ENCODE results near the gene MTARC1. TPM values are rescaled to one million over a fixed set of nuclear protein-coding genes. Genes with fewer than 3 reads are reported as not detected.

MTARC1 gene
- total and polyA plus RNA-seq, 7 donors, result 1.7 to 6.4 (median 3.4) TPM

DNA sequence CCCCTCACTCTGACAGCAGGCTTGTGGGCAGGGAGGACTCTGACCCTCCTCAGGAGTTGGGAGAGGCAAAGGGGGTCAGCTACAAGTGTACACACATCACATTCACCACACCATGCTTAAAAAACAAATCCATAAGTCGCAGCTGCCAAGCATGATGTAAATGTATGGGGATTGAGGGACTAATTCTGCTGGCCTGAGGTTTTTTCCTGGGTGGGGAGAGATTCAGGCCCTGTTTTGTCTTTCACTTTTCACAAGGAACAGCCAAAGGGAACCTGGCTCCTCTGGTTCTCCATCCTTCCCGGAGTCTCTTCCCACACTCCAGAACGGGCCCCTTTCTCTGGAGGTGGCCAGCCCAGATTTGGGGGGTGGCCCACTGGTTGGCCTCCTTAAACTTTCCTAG is 39.9 kb upstream of the MTARC1 start:
- Histone ChIP-seq H3K4me3 (no peak overlapping the region), H3K36me3 (ENCODE audit: insufficient read depth in 1 of 2, low read depth in 1 of 2) (no peaks in the 10 kb centered on the region), H3K9me3 (no peaks in the 10 kb centered on the region), H3K27me3 (ENCODE audit: insufficient read depth in 3 of 3, low read length in 2 of 3) (peaks cover 0 to 3% (median 0%) of the 10 kb centered on the region in 3 donors), H3K4me1 (peaks cover 31% of the 10 kb centered on the region), H3K27ac (no peak overlapping the region)
- intact Hi-C loops (cut with DNase I), result loop anchor here in 1 of 2 donors (5.0 kb wide), 1 partner anchor 445 kb away; no protein-coding TSS in a partner anchor
- DNase-seq (no peak), ATAC-seq (no peak)
- TF ChIP-seq, protein P1, sequence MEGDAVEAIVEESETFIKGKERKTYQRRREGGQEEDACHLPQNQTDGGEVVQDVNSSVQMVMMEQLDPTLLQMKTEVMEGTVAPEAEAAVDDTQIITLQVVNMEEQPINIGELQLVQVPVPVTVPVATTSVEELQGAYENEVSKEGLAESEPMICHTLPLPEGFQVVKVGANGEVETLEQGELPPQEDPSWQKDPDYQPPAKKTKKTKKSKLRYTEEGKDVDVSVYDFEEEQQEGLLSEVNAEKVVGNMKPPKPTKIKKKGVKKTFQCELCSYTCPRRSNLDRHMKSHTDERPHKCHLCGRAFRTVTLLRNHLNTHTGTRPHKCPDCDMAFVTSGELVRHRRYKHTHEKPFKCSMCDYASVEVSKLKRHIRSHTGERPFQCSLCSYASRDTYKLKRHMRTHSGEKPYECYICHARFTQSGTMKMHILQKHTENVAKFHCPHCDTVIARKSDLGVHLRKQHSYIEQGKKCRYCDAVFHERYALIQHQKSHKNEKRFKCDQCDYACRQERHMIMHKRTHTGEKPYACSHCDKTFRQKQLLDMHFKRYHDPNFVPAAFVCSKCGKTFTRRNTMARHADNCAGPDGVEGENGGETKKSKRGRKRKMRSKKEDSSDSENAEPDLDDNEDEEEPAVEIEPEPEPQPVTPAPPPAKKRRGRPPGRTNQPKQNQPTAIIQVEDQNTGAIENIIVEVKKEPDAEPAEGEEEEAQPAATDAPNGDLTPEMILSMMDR (IDR thresholded peaks at IDR 0.05), result no peak
- WGBS, 3 donors, result 81 to 93% (median 90%) methylated on average over 3 of the region's 3 CpGs

DNA sequence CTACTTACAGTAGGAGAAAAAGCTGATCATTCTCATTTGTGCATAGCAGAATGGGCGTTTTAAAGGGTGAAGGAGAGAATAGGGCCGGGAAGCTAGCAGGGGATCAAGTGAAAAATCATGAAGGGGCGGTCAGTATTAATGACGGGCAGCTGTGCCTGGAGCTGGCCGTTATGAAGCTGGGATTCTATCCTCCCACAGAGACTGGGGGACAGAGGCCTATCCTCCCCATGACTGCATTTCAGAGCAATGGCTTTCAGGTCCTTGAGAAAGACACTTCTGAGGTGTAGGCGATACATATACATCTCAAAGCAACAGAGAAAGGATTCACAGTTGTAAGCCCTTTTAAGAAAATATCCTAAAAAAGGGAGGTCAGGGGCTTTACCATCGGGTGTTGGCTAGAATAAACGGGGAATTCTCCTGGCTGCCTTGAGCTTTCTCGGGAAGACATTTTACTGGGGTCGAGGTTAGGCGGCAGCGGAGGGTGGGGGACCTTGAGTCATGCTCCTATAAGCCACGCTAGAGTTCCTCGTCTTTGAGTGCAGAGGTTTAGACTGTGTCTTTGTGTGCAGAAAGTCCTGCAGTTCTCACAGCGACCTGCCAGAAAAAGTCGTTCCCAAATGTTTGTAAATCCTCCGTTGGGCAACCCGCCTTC is 39.1 kb upstream of the MTARC1 start:
- TF ChIP-seq, protein P1 (IDR thresholded peaks at IDR 0.05), result no peak
- WGBS, 3 donors, result 8 to 16% (median 12%) methylated on average over 18 of the region's 18 CpGs
- Histone ChIP-seq H3K36me3 (ENCODE audit: insufficient read depth in 1 of 2, low read depth in 1 of 2) (no peaks in the 10 kb centered on the region), H3K4me3 (peak overlapping the region; percentile 76), H3K4me1 (peaks cover 38% of the 10 kb centered on the region), H3K9me3 (no peaks in the 10 kb centered on the region), H3K27ac (peak overlapping the region; percentile 84), H3K27me3 (ENCODE audit: insufficient read depth in 3 of 3, low read length in 2 of 3) (peaks cover 0 to 3% (median 0%) of the 10 kb centered on the region in 3 donors)
- intact Hi-C loops (cut with DNase I), result loop anchor here in 1 of 2 donors (5.0 kb wide), 1 partner anchor 445 kb away; no protein-coding TSS in a partner anchor
- ATAC-seq (no peak), DNase-seq (no peak)

DNA sequence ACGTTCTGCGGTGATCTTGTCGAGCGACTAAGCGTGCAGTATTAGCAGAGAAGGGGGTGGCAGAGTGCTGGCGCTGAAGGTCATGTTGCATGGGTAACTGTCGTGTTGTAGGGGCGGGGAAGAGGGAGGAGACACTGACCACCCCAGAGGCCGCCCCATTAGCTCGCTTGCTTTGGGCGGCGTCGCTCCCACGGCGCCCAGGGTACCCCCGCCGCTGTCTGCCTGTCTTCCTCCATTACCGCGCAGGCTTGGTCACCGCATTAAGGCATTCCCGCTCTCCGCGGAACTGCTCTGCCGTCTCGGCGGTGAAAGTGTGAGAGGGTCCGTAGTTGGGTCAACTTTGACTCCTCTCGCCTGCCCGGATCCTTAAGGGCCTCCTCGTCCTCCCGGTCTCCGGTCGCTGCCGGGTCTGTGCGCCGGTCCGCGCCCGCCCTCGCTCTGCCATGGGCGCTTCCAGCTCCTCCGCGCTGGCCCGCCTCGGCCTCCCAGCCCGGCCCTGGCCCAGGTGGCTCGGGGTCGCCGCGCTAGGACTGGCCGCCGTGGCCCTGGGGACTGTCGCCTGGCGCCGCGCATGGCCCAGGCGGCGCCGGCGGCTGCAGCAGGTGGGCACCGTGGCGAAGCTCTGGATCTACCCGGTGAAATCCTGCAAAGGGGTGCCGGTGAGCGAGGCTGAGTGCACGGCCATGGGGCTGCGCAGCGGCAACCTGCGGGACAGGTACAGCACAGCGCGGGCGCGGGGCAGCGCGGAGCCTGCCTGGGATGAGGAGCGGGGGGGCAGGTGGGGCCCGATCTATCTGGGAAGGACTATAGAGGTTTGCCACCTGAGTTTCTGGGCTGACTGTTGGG is 38.4 kb upstream of the MTARC1 start, which contains the start of gene MTARC2:
MTARC2 (plus strand) TSS at position 234 of the 846 bp plus-strand sequence; CDS start at position 444, 210 bp downstream.
- TF ChIP-seq, protein P1 (IDR thresholded peaks at IDR 0.05), result no peak
- H3K27ac ChIP-seq, result peak within 1 kb of the TSS; percentile 84
- H3K9me3 ChIP-seq, result no peaks in the 10 kb centered on the region
- no peaks in the 10 kb centered on the region for H3K36me3 ChIP-seq (ENCODE audit: insufficient read depth in 1 of 2, low read depth in 1 of 2)
- ATAC-seq, result peak; percentile 92 to 95 (median 94)
- WGBS, 3 donors, result 0 to 1% (median 1%) methylated on average over 65 to 77 of the region's 77 CpGs
- no peaks in the 10 kb centered on the region for H3K27me3 ChIP-seq (ENCODE audit: insufficient read depth in 3 of 3, low read length in 2 of 3)
- DNase-seq, result peak; percentile 82 to 88
- peaks cover 42% of the 10 kb centered on the region for H3K4me1 ChIP-seq
- H3K4me3 ChIP-seq, result peak within 1 kb of the TSS; percentile 76
- intact Hi-C loops (cut with DNase I), result loop anchor here in 1 of 2 donors (5.0 kb wide), 1 partner anchor 446 kb away; no protein-coding TSS in a partner anchor

DNA sequence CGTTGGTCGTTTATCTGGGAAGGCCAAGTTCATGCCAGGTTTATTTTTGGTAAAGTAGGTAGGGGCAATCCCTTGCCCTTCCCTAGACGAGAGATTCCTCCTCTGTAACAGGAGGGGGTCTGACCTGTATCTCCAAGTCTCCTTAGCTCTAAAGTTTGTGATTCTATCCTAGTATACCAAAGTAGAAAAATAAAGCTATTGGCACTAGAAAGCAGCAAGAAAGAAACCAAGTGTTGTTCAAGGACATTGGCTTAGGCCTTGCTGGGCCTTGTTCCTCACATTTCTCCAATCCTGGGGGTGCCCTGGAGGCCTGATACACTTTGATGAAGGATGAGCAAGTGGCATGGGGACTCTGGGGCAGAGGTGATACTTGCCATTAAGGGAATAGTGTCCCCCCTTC is 37.8 kb upstream of the MTARC1 start:
- Histone ChIP-seq H3K36me3 (ENCODE audit: insufficient read depth in 1 of 2, low read depth in 1 of 2) (no peaks in the 10 kb centered on the region), H3K4me1 (peaks cover 45% of the 10 kb centered on the region), H3K9me3 (no peaks in the 10 kb centered on the region), H3K27ac (peak overlapping the region; percentile 84), H3K27me3 (ENCODE audit: insufficient read depth in 3 of 3, low read length in 2 of 3) (no peaks in the 10 kb centered on the region), H3K4me3 (peak overlapping the region; percentile 76)
- intact Hi-C loops (cut with DNase I), result loop anchor here in 1 of 2 donors (5.0 kb wide), 1 partner anchor 447 kb away; no protein-coding TSS in a partner anchor
- TF ChIP-seq, protein P1 (IDR thresholded peaks at IDR 0.05), result no peak
- WGBS, 3 donors, result 1 to 4% (median 2%) methylated on average over 3 of the region's 3 CpGs
- ATAC-seq (no peak), DNase-seq (no peak)
